ENCODE results near the gene MRGPRG. TPM values are rescaled to one million over a fixed set of nuclear protein-coding genes. Genes with fewer than 3 reads are reported as not detected.

The MRGPRG gene
- total RNA-seq, 1 experiment from 2014 or later = not detected

GRCh38 chr11:3202305-3202704 is 16.3 kb downstream of the MRGPRG start:
- H3K27ac Mint-ChIP-seq (ENCODE audit: unreplicated experiment) = no peak overlapping the region
- H3K4me1 Mint-ChIP-seq (ENCODE audit: low read depth, unreplicated experiment) = no peaks in the 10 kb centered on the region
- TF ChIP-seq CTCF (IDR thresholded peaks at IDR 0.05; ENCODE audit: unreplicated experiment) = no peak
- BruUV-seq (replicated peaks) = no TSS peak
- H3K36me3 Mint-ChIP-seq (ENCODE audit: insufficient read depth, unreplicated experiment) = no peaks in the 10 kb centered on the region
- CTCF ChIA-PET = no interaction called here
- DNase-seq = no peak
- H3K9me3 Mint-ChIP-seq (ENCODE audit: low read depth, unreplicated experiment) = no peaks in the 10 kb centered on the region
- H3K4me3 Mint-ChIP-seq (ENCODE audit: low read depth, unreplicated experiment) = no peak overlapping the region
- intact Hi-C loops (cut with micrococcal nuclease; ENCODE audit: unreplicated experiment) = no loop called here
- H3K27me3 Mint-ChIP-seq (ENCODE audit: unreplicated experiment) = peaks cover 64% of the 10 kb centered on the region

GRCh38 chr11:3201677-3202181 is 16.9 kb downstream of the MRGPRG start:
- no peak for DNase-seq
- no peak for TF ChIP-seq CTCF (IDR thresholded peaks at IDR 0.05; ENCODE audit: unreplicated experiment)
- no TSS peak for BruUV-seq (replicated peaks)

GRCh38 chr11:3201112-3201581 is 17.5 kb downstream of the MRGPRG start:
- H3K27me3 Mint-ChIP-seq (ENCODE audit: unreplicated experiment) = peaks cover 76% of the 10 kb centered on the region
- H3K4me3 Mint-ChIP-seq (ENCODE audit: low read depth, unreplicated experiment) = no peak overlapping the region
- H3K36me3 Mint-ChIP-seq (ENCODE audit: insufficient read depth, unreplicated experiment) = no peaks in the 10 kb centered on the region
- no peak for DNase-seq
- no peaks in the 10 kb centered on the region for H3K4me1 Mint-ChIP-seq (ENCODE audit: low read depth, unreplicated experiment)
- BruUV-seq (replicated peaks) = no TSS peak
- CTCF ChIA-PET = interaction anchor here (0.6 kb wide), 1 partner anchor 46 kb away, joined by 4 read pairs; no protein-coding TSS in a partner anchor
- H3K27ac Mint-ChIP-seq (ENCODE audit: unreplicated experiment) = no peak overlapping the region
- no peaks in the 10 kb centered on the region for H3K9me3 Mint-ChIP-seq (ENCODE audit: low read depth, unreplicated experiment)
- no peak for TF ChIP-seq CTCF (IDR thresholded peaks at IDR 0.05; ENCODE audit: unreplicated experiment)
- intact Hi-C loops (cut with micrococcal nuclease; ENCODE audit: unreplicated experiment) = no loop called here

More at GRCh38 chr11:3201677-3202181, 16.9 kb downstream of the MRGPRG start:
- Mint-ChIP-seq H3K4me3 (ENCODE audit: low read depth, unreplicated experiment) (no peak overlapping the region), H3K9me3 (ENCODE audit: low read depth, unreplicated experiment) (no peaks in the 10 kb centered on the region), H3K4me1 (ENCODE audit: low read depth, unreplicated experiment) (no peaks in the 10 kb centered on the region), H3K27ac (ENCODE audit: unreplicated experiment) (no peak overlapping the region), H3K36me3 (ENCODE audit: insufficient read depth, unreplicated experiment) (no peaks in the 10 kb centered on the region), H3K27me3 (ENCODE audit: unreplicated experiment) (peaks cover 70% of the 10 kb centered on the region)
- CTCF ChIA-PET = no interaction called here
- intact Hi-C loops (cut with micrococcal nuclease; ENCODE audit: unreplicated experiment) = no loop called here

- no peaks in the 10 kb centered on the region for H3K9me3 Mint-ChIP-seq (ENCODE audit: low read depth, unreplicated experiment)
- DNase-seq = no peak
- intact Hi-C loops (cut with micrococcal nuclease; ENCODE audit: unreplicated experiment) = no loop called here
- H3K27ac Mint-ChIP-seq (ENCODE audit: unreplicated experiment) = no peak overlapping the region
- peaks cover 82% of the 10 kb centered on the region for H3K27me3 Mint-ChIP-seq (ENCODE audit: unreplicated experiment)
- no peak overlapping the region for H3K4me3 Mint-ChIP-seq (ENCODE audit: low read depth, unreplicated experiment)
- BruUV-seq (replicated peaks) = no TSS peak
- TF ChIP-seq CTCF (IDR thresholded peaks at IDR 0.05; ENCODE audit: unreplicated experiment) = no peak
- H3K4me1 Mint-ChIP-seq (ENCODE audit: low read depth, unreplicated experiment) = no peaks in the 10 kb centered on the region
- CTCF ChIA-PET = interaction anchor here (0.6 kb wide), 1 partner anchor 45 kb away, joined by 4 read pairs; no protein-coding TSS in a partner anchor
- H3K36me3 Mint-ChIP-seq (ENCODE audit: insufficient read depth, unreplicated experiment) = no peaks in the 10 kb centered on the region
Observed at GRCh38 chr11:3200388-3201111, 18.1 kb downstream of the MRGPRG start.

Data from Calu3 (cell line).